Activated CD4-positive, alpha-beta T cell treated with anti-CD3 and anti-CD28 coated beads for 36 hours (primary cell): ENCODE results near the gene RAD51B. TPM values are rescaled to one million over a fixed set of nuclear protein-coding genes. Genes with fewer than 3 reads are reported as not detected.

Source experiments
- ATAC-seq: fragments of 200-7000 bp; cut with Tn5 transposase; one replicate; pipeline ENCODE4 v1.10.0; 2021; ENCODE audit warnings: mild to moderate bottlenecking, moderate library complexity
- CTCF ChIA-PET: fragments of 350-600 bp; sonication (Branson Sonifier 250); formaldehyde crosslinking; loops from one replicate; lab custom pipeline; 2021; ENCODE audit warnings: antibody characterized with exemption; lab: Charles Lee
- POLR2A ChIA-PET: fragments of 350-600 bp; sonication (Branson Sonifier 250); formaldehyde crosslinking; loops from one replicate; lab custom pipeline; 2021; ENCODE audit warnings: antibody characterized with exemption, inconsistent platforms; lab: Charles Lee
- DNase-seq: peaks from one replicate; pipeline ENCODE4 v3.0.0-alpha.2; 2020
- H3K27ac Mint-ChIP-seq: one replicate; pipeline ENCODE4 v1.8.0; 2021; ENCODE audit warnings: mixed read lengths
- H3K27me3 Mint-ChIP-seq: one replicate; pipeline ENCODE4 v1.8.0; 2021; ENCODE audit warnings: mixed read lengths
- H3K36me3 Mint-ChIP-seq: one replicate; pipeline ENCODE4 v1.8.0; 2021; ENCODE audit warnings: low read depth, mixed read lengths
- H3K4me1 Mint-ChIP-seq: one replicate; pipeline ENCODE4 v1.8.0; 2021; ENCODE audit warnings: mixed read lengths
- H3K4me3 Mint-ChIP-seq: one replicate; pipeline ENCODE4 v1.8.0; 2021; ENCODE audit warnings: mild to moderate bottlenecking, moderate library complexity, mixed read lengths
- H3K9me3 Mint-ChIP-seq: one replicate; pipeline ENCODE4 v1.8.0; 2021; ENCODE audit warnings: low read depth, mixed read lengths
- intact Hi-C, 2 experiments: fragments of 100-400 bp; cut with DNase I in 1 of 2; cut with micrococcal nuclease in 1 of 2; formaldehyde crosslinking; loops; one replicate each; pipeline versions ENCODE4 v1.14.2 to v1.15.1; 2022 to 2024; cut with DNase I, micrococcal nuclease
- total RNA-seq, 2 experiments: library from RNA; stranded (reverse); gene quantifications; one replicate each; pipeline ENCODE4 v1.2.3, GENCODE V29; 2021

RAD51B gene
- total RNA-seq, 2 experiments from 2014 or later = 26.4 to 39.9 TPM

GRCh38 chr14:68468437-68469207 lies 649.0 kb downstream of the RAD51B start:
- H3K4me1 Mint-ChIP-seq = peaks cover 34% of the 10 kb centered on the region
- DNase-seq (peak; percentile 59), ATAC-seq (peak; percentile 99)
- intact Hi-C loops = no loop called here
- ChIA-PET CTCF (interaction anchor here (0.6 to 1.9 kb wide), 4 partner anchors 16 to 220 kb away, joined by 3 to 5 read pairs (median 3); no protein-coding TSS in a partner anchor), POLR2A (interaction anchor here (0.9 kb wide), 1 partner anchor 317 kb away, joined by 3 read pairs; no protein-coding TSS in a partner anchor)
- no peaks in the 10 kb centered on the region for H3K9me3 Mint-ChIP-seq
- H3K27ac Mint-ChIP-seq = peak overlapping the region; percentile 33
- peaks cover 3% of the 10 kb centered on the region for H3K36me3 Mint-ChIP-seq
- H3K27me3 Mint-ChIP-seq = no peaks in the 10 kb centered on the region
- H3K4me3 Mint-ChIP-seq = no peak overlapping the region

- Mint-ChIP-seq H3K36me3 (peaks cover 3% of the 10 kb centered on the region), H3K9me3 (no peaks in the 10 kb centered on the region), H3K27ac (no peak overlapping the region), H3K4me1 (peaks cover 30% of the 10 kb centered on the region), H3K4me3 (no peak overlapping the region), H3K27me3 (no peaks in the 10 kb centered on the region)
- ChIA-PET CTCF (interaction anchor here (0.6 to 1.9 kb wide), 4 partner anchors 15 to 310 kb away, joined by 3 to 5 read pairs (median 4); no protein-coding TSS in a partner anchor), POLR2A (interaction anchor here (0.9 kb wide), 1 partner anchor 317 kb away, joined by 3 read pairs; no protein-coding TSS in a partner anchor)
- ATAC-seq (no peak), DNase-seq (no peak)
- intact Hi-C loops = no loop called here
Measured at GRCh38 chr14:68469208-68469713, 649.7 kb downstream of the RAD51B start.

- no peaks in the 10 kb centered on the region for H3K27me3 Mint-ChIP-seq
- peak overlapping the region; percentile 35 for H3K27ac Mint-ChIP-seq
- intact Hi-C loops = no loop called here
- no peak overlapping the region for H3K4me3 Mint-ChIP-seq
- H3K9me3 Mint-ChIP-seq = no peaks in the 10 kb centered on the region
- ChIA-PET POLR2A (no interaction called here), CTCF (interaction anchor here (1.1 to 1.4 kb wide), 3 partner anchors 11 to 309 kb away, joined by 3 to 5 read pairs (median 4); no protein-coding TSS in a partner anchor)
- ATAC-seq (no peak), DNase-seq (no peak)
- peaks cover 3% of the 10 kb centered on the region for H3K36me3 Mint-ChIP-seq
- peaks cover 30% of the 10 kb centered on the region for H3K4me1 Mint-ChIP-seq
Measured at GRCh38 chr14:68470361-68470760, 650.8 kb downstream of the RAD51B start.

GRCh38 chr14:68471029-68471963 lies 651.7 kb downstream of the RAD51B start:
- no peak for ATAC-seq
- Mint-ChIP-seq H3K27me3 (no peaks in the 10 kb centered on the region), H3K4me1 (peaks cover 32% of the 10 kb centered on the region), H3K4me3 (no peak overlapping the region), H3K27ac (no peak overlapping the region), H3K36me3 (peaks cover 3% of the 10 kb centered on the region), H3K9me3 (no peaks in the 10 kb centered on the region)
- intact Hi-C loops = no loop called here
- ChIA-PET CTCF (interaction anchor here (0.5 to 1.3 kb wide), 4 partner anchors 12 to 271 kb away, joined by 3 to 5 read pairs (median 4); no protein-coding TSS in a partner anchor), POLR2A (no interaction called here)
- DNase-seq = no peak

GRCh38 chr14:68471964-68472508 lies 652.5 kb downstream of the RAD51B start:
- CTCF ChIA-PET = interaction anchor here (0.6 to 1.3 kb wide), 2 partner anchors 190 to 270 kb away, joined by 3 to 5 read pairs; no protein-coding TSS in a partner anchor
- no peak for DNase-seq
- peaks cover 3% of the 10 kb centered on the region for H3K36me3 Mint-ChIP-seq
- POLR2A ChIA-PET = no interaction called here
- no peak overlapping the region for H3K4me3 Mint-ChIP-seq
- no peak for ATAC-seq
- H3K9me3 Mint-ChIP-seq = no peaks in the 10 kb centered on the region
- no peak overlapping the region for H3K27ac Mint-ChIP-seq
- peaks cover 38% of the 10 kb centered on the region for H3K4me1 Mint-ChIP-seq
- intact Hi-C loops = no loop called here
- no peaks in the 10 kb centered on the region for H3K27me3 Mint-ChIP-seq

- Mint-ChIP-seq H3K9me3 (no peaks in the 10 kb centered on the region), H3K4me1 (peaks cover 36% of the 10 kb centered on the region), H3K36me3 (peaks cover 3% of the 10 kb centered on the region), H3K4me3 (no peak overlapping the region), H3K27me3 (no peaks in the 10 kb centered on the region), H3K27ac (no peak overlapping the region)
- intact Hi-C loops = no loop called here
- ChIA-PET CTCF (no interaction called here), POLR2A (no interaction called here)
- DNase-seq = no peak
- ATAC-seq = no peak
Measured at GRCh38 chr14:68473069-68473468, 653.5 kb downstream of the RAD51B start.

GRCh38 chr14:68473794-68474193 lies 654.2 kb downstream of the RAD51B start:
- ChIA-PET POLR2A (no interaction called here), CTCF (no interaction called here)
- Mint-ChIP-seq H3K36me3 (peaks cover 3% of the 10 kb centered on the region), H3K4me1 (peaks cover 29% of the 10 kb centered on the region), H3K27ac (no peak overlapping the region), H3K4me3 (no peak overlapping the region), H3K9me3 (no peaks in the 10 kb centered on the region), H3K27me3 (no peaks in the 10 kb centered on the region)
- DNase-seq = no peak
- no peak for ATAC-seq
- intact Hi-C loops = no loop called here

- ChIA-PET CTCF (interaction anchor here (0.6 to 0.8 kb wide), 2 partner anchors 32 to 315 kb away, joined by 3 read pairs; no protein-coding TSS in a partner anchor), POLR2A (no interaction called here)
- peaks cover 19% of the 10 kb centered on the region for H3K4me1 Mint-ChIP-seq
- ATAC-seq (no peak), DNase-seq (no peak)
- H3K9me3 Mint-ChIP-seq = no peaks in the 10 kb centered on the region
- H3K27me3 Mint-ChIP-seq = no peaks in the 10 kb centered on the region
- peaks cover 2% of the 10 kb centered on the region for H3K36me3 Mint-ChIP-seq
- intact Hi-C loops = no loop called here
- no peak overlapping the region for H3K4me3 Mint-ChIP-seq
- H3K27ac Mint-ChIP-seq = no peak overlapping the region
Measured at GRCh38 chr14:68474741-68475140, 655.2 kb downstream of the RAD51B start.

GRCh38 chr14:68475802-68476201 lies 656.2 kb downstream of the RAD51B start:
- no peak overlapping the region for H3K27ac Mint-ChIP-seq
- intact Hi-C loops = no loop called here

GRCh38 chr14:68476212-68477109 lies 656.9 kb downstream of the RAD51B start:
- H3K27me3 Mint-ChIP-seq = no peaks in the 10 kb centered on the region
- ChIA-PET CTCF (no interaction called here), POLR2A (no interaction called here)
- H3K4me3 Mint-ChIP-seq = no peak overlapping the region
- intact Hi-C loops = no loop called here
- ATAC-seq (peak; percentile 72), DNase-seq (peak; percentile 38)
- no peaks in the 10 kb centered on the region for H3K36me3 Mint-ChIP-seq
- no peak overlapping the region for H3K27ac Mint-ChIP-seq
- peaks cover 18% of the 10 kb centered on the region for H3K4me1 Mint-ChIP-seq
- H3K9me3 Mint-ChIP-seq = no peaks in the 10 kb centered on the region

More at GRCh38 chr14:68475802-68476201, 656.2 kb downstream of the RAD51B start:
- no peaks in the 10 kb centered on the region for H3K9me3 Mint-ChIP-seq
- no peak for DNase-seq
- ATAC-seq = no peak
- no peaks in the 10 kb centered on the region for H3K36me3 Mint-ChIP-seq
- no peak overlapping the region for H3K4me3 Mint-ChIP-seq
- H3K4me1 Mint-ChIP-seq = peaks cover 12% of the 10 kb centered on the region
- H3K27me3 Mint-ChIP-seq = no peaks in the 10 kb centered on the region
- POLR2A ChIA-PET = no interaction called here
- CTCF ChIA-PET = no interaction called here
